Left lung (tissue), 10 donors: ENCODE results near the gene PTN. TPM values are rescaled to one million over a fixed set of nuclear protein-coding genes. Genes with fewer than 3 reads are reported as not detected.
"Not testable (repeated sequence)": the region's sequence is repeated elsewhere in the genome, so short reads cannot be mapped to it uniquely, and the experiment has no call there.

Source experiments
- ATAC-seq: fragments of 200-7000 bp; cut with Tn5 transposase; one replicate; pipeline ENCODE4 v1.9.1; 2020; ENCODE audit warnings: moderate library complexity
- DNase-seq, 4 donors: peaks; one replicate each; pipeline ENCODE4 v3.0.0-alpha.2; 2013 to 2020
- H3K27ac ChIP-seq, 2 donors: fragments of 200-600 bp; sonication (generic) in 1 of 2; one replicate each; pipeline versions ENCODE4 v1.5.0 to v1.8.0; 2020 to 2021
- H3K27me3 ChIP-seq, 2 donors: fragments of 200-600 bp; sonication (generic) in 1 of 2; one replicate each; pipeline versions ENCODE4 v1.5.0 to v1.8.0; 2020 to 2021
- H3K36me3 ChIP-seq, 2 donors: fragments of 200-600 bp; sonication (generic) in 1 of 2; one replicate each; pipeline versions ENCODE4 v1.5.0 to v1.8.0; 2020 to 2021
- H3K4me1 ChIP-seq, 2 donors: fragments of 200-600 bp; one replicate each; pipeline ENCODE4 v1.8.0; 2021
- H3K4me3 ChIP-seq, 2 donors: fragments of 200-600 bp; sonication (generic) in 1 of 2; one replicate each; pipeline versions ENCODE4 v1.5.0 to v1.8.0; 2020 to 2021; ENCODE audit warnings: mild to moderate bottlenecking in 1 of 2
- H3K9me3 ChIP-seq, 2 donors: fragments of 200-600 bp; sonication (generic) in 1 of 2; one replicate each; pipeline versions ENCODE4 v1.5.0 to v1.8.0; 2020 to 2021
- intact Hi-C, 2 donors: fragments of 100-400 bp; cut with DNase I; formaldehyde crosslinking; loops; one replicate each; pipeline versions ENCODE4 v1.11.2 to v1.14.2; 2022
- polyA plus RNA-seq, 6 donors: library from polyadenylated mRNA; unstranded; fragments of 120-200 nt; gene quantifications; one replicate each; pipeline ENCODE4 v1.2.1, GENCODE V29; 2013; ENCODE audit not compliant: insufficient read length in 6 of 6
- total RNA-seq, 2 donors: library from RNA; stranded (reverse); fragmentation: NEBNext Ultra II Directional; extraction: Animal tissue kit (Norgen Biotek cat#: 25700); gene quantifications; one replicate each; pipeline ENCODE4 v1.2.1, GENCODE V29; 2021
- TF ChIP-seq, protein P1 (sequence below), 2 donors: fragments of 200-600 bp; sonication (generic) in 1 of 2; IDR thresholded peaks; one replicate each; pipeline versions ENCODE4 v1.5.0 to v1.8.0; 2021; ENCODE audit warnings: antibody characterized with exemption in 2 of 2
- donor health status: DM: no; HTN: yes; CAD: no.
- donor health status: DM: no; HTN: no; CAD: no.

PTN gene
- total and polyA plus RNA-seq, 8 donors, result 2.1 to 85.1 (median 62.0) TPM

DNA sequence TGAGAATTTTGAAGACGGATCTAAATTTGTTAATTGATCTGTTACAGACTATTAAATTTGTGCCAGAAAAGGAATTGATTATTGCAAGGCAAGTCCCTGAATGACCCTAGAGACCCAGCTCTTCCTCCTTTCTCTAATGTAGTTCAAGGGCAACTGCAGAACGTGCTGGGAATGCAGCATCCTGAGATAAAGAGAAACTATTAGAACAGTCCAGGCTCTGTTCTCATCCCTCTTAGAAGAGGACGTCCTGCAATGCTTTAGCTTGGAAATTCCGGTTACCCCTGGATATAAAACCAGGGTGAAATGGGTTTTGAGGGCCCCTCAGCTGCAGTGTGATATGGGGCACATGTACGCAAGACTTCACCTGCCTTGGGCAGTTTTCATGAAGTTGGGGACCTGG lies 67.3 kb downstream of the PTN start:
- no peak for ATAC-seq
- DNase-seq, result no peak

DNA sequence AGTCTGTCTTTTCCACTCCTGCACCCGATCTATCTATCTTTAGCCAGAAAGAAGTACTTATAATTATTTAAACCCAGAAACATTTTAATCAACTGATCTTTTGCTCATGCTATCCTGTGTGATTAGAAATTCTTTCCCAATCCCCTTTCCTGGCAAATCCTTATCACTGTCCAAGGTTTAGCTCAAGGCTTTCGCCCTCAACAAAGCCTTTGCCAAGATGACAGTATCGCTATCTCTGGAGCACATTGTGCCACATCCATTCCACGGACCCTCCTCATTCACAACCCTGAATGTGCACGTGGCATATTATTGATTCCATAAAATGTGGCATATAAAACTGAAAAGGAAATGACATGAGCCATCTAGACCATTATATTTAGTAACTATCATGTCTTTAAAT lies 71.3 kb downstream of the PTN start:
- TF ChIP-seq, protein P1, sequence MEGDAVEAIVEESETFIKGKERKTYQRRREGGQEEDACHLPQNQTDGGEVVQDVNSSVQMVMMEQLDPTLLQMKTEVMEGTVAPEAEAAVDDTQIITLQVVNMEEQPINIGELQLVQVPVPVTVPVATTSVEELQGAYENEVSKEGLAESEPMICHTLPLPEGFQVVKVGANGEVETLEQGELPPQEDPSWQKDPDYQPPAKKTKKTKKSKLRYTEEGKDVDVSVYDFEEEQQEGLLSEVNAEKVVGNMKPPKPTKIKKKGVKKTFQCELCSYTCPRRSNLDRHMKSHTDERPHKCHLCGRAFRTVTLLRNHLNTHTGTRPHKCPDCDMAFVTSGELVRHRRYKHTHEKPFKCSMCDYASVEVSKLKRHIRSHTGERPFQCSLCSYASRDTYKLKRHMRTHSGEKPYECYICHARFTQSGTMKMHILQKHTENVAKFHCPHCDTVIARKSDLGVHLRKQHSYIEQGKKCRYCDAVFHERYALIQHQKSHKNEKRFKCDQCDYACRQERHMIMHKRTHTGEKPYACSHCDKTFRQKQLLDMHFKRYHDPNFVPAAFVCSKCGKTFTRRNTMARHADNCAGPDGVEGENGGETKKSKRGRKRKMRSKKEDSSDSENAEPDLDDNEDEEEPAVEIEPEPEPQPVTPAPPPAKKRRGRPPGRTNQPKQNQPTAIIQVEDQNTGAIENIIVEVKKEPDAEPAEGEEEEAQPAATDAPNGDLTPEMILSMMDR (IDR thresholded peaks at IDR 0.05), result no peak
- ATAC-seq, result no peak
- intact Hi-C loops, result no loop called here
- H3K27me3 ChIP-seq, result no peaks in the 10 kb centered on the region
- H3K4me3 ChIP-seq, result no peak overlapping the region
- H3K36me3 ChIP-seq, result no peaks in the 10 kb centered on the region
- no peaks in the 10 kb centered on the region for H3K4me1 ChIP-seq
- no peak for DNase-seq
- peaks cover 0 to 3% of the 10 kb centered on the region in 2 donors for H3K9me3 ChIP-seq
- H3K27ac ChIP-seq, result no peak overlapping the region

More for the DNA sequence above, 67.3 kb downstream of the PTN start:
- H3K27me3 ChIP-seq, result no peaks in the 10 kb centered on the region
- TF ChIP-seq, protein P1 (IDR thresholded peaks at IDR 0.05), result no peak
- H3K4me3 ChIP-seq, result no peak overlapping the region
- H3K4me1 ChIP-seq, result no peaks in the 10 kb centered on the region
- no peaks in the 10 kb centered on the region for H3K9me3 ChIP-seq
- no peak overlapping the region for H3K27ac ChIP-seq
- intact Hi-C loops, result no loop called here
- H3K36me3 ChIP-seq, result no peaks in the 10 kb centered on the region

DNA sequence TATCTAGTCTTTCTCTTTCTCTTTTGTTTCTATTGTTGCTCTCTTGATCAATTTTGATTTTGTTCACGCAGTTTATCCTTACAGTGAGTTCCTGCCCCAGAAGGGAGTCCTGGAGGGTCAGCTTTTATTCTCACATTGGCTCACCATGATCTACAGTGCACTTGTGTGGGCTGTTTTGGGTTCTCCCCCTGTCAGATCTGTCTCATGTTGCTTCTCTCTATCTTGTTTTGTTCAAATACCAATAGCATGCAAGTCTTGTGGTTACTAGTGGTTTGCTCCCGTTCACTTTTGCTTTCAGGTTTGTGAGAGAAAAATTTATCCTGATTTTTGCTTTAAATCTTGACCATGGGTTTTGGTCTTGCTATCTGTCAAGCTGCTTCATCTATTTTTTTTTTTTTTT lies 74.3 kb downstream of the PTN start:
- TF ChIP-seq, protein P1 (IDR thresholded peaks at IDR 0.05), result no peak
- DNase-seq (no peak), ATAC-seq (no peak)
- Histone ChIP-seq H3K27me3 (no peaks in the 10 kb centered on the region), H3K4me1 (no peaks in the 10 kb centered on the region), H3K4me3 (no peak overlapping the region), H3K27ac (no peak overlapping the region), H3K36me3 (no peaks in the 10 kb centered on the region), H3K9me3 (peaks cover 0 to 3% of the 10 kb centered on the region in 2 donors)
- intact Hi-C loops, result no loop called here

DNA sequence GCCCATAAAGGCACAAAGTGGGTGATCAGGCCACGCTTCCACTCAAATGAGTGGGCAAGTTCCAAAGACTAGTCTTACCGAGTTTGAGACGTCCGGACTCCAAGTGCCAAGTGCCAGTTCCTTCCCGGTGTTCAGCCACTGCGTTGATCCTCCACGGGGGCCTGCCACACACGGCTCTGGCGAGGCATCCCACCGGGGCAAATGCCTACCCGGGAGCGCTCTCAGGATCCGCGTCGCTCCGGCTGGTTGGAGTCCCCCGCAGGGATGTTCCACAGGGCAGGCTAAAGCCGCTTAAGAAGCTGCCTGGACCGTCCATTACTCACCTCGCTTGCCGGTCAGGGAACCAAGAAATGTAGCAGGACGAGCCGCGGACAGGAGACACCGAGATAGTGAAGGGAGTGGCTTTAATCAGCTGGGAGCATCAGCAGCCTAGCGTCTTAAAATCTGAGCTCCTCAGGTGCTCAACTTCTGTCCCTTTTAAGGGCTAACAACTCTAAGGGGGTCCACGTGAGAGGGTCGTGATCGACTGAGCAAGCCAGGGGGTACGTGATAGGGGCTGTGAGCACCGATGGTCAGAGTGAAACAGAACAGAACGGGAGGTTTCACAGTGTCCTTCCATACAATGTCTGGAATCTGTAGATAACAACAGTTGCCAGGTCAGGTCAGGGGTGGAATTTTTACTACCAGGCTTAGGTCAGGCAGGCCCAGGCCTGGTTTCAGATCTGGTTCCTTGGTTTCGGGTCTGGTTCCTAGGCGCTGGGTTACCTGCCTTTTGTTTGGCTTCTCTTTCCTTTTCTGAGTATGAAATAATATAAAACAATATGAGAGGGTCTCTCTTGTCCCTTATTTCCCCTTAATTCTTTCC lies 75.3 kb downstream of the PTN start:
- H3K27me3 ChIP-seq, H3K9me3 ChIP-seq, H3K27ac ChIP-seq, H3K4me3 ChIP-seq, intact Hi-C loops, DNase-seq, H3K36me3 ChIP-seq, H3K4me1 ChIP-seq, ATAC-seq: not testable (repeated sequence)

DNA sequence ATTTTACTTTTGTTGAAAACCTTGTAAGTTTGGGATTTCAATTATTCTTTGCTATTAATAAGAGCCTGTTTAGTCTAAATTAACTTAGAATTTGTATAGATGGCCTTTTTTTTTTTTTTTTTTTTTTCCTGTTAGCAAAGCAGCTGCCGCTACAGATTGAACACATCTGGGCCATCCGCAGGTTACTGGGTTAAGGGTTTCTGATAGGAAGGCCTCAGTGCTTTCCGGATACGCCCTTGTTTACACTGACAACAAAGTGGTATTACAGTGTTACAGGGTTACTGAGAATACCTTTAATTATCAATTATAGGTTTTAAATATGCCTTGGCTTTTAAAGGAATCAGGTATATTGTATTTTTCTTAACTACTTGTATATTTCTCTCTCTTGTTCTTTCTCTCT lies 76.8 kb downstream of the PTN start:
- no peaks in the 10 kb centered on the region for H3K4me1 ChIP-seq
- TF ChIP-seq, protein P1 (IDR thresholded peaks at IDR 0.05), result no peak
- no peaks in the 10 kb centered on the region for H3K36me3 ChIP-seq
- peaks cover 0 to 15% of the 10 kb centered on the region in 2 donors for H3K9me3 ChIP-seq
- DNase-seq (no peak), ATAC-seq (no peak)
- no peaks in the 10 kb centered on the region for H3K27me3 ChIP-seq
- H3K27ac ChIP-seq, result no peak overlapping the region
- intact Hi-C loops, result no loop called here
- no peak overlapping the region for H3K4me3 ChIP-seq

DNA sequence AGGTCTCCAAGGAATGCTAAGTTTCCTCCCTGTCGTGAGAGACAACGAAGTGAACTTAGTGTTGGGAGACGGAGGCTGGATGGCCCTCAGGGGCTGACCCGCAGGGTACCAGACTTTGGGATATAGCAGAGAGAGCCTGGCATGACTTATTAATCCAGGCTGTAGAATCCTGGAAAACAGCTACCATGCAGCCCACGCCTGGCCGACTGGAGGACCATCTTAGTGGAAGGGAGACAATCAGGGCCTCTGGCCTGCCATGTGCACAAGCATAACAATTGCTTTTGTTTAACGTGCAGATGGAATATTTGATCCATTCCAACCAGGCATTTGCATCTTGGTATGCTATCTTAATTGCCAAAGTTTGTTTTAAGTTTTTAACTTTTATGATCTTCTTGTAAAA lies 78.1 kb downstream of the PTN start:
- H3K36me3 ChIP-seq, H3K4me3 ChIP-seq, H3K27me3 ChIP-seq, H3K27ac ChIP-seq, DNase-seq, ATAC-seq, H3K4me1 ChIP-seq, intact Hi-C loops: not testable (repeated sequence)
- peaks cover 0 to 12% of the 10 kb centered on the region in 2 donors for H3K9me3 ChIP-seq
